Mesodermal cell (in vitro differentiated cells): ENCODE results near the gene SMIM27.
"Not testable (repeated sequence)": the region's sequence is repeated elsewhere in the genome, so short reads cannot be mapped to it uniquely, and the experiment has no call there.

Experiments
- H3K27ac ChIP-seq: 2 replicates; pipeline ENCODE4 v1.7.0; 2013; ENCODE audit warnings: mild to moderate bottlenecking, low read depth, low read length, moderate library complexity; ENCODE audit not compliant: severe bottlenecking
- H3K36me3 ChIP-seq: 2 replicates; pipeline ENCODE4 v1.7.1; 2013; ENCODE audit warnings: mild to moderate bottlenecking, low read length, moderate library complexity; ENCODE audit not compliant: control insufficient read depth, insufficient read depth
- H3K4me1 ChIP-seq: one replicate; pipeline ENCODE4 v1.7.1; 2013; ENCODE audit warnings: mild to moderate bottlenecking, low read length; ENCODE audit not compliant: insufficient read depth, control insufficient read depth, poor library complexity, severe bottlenecking
- H3K4me3 ChIP-seq: 2 replicates; pipeline ENCODE4 v1.7.0; 2013; ENCODE audit warnings: low read length, control low read depth, mild to moderate bottlenecking; ENCODE audit not compliant: insufficient read depth, poor library complexity, severe bottlenecking; ENCODE audit errors: extremely low read depth
- H3K9me3 ChIP-seq: 2 replicates; pipeline ENCODE4 v1.7.1; 2013; ENCODE audit warnings: mild to moderate bottlenecking, low read length, moderate library complexity; ENCODE audit not compliant: control insufficient read depth
- whole genome bisulfite sequencing, 2 experiments: methylation state at CpG; one replicate each; pipeline ENCODE4 v1.1.5; 2013; ENCODE audit warnings: missing lambda C conversion rate in 2 of 2; ENCODE audit not compliant: insufficient coverage in 2 of 2; 5-methylcytosine and 5-hydroxymethylcytosine counted together

SMIM27 gene

DNA sequence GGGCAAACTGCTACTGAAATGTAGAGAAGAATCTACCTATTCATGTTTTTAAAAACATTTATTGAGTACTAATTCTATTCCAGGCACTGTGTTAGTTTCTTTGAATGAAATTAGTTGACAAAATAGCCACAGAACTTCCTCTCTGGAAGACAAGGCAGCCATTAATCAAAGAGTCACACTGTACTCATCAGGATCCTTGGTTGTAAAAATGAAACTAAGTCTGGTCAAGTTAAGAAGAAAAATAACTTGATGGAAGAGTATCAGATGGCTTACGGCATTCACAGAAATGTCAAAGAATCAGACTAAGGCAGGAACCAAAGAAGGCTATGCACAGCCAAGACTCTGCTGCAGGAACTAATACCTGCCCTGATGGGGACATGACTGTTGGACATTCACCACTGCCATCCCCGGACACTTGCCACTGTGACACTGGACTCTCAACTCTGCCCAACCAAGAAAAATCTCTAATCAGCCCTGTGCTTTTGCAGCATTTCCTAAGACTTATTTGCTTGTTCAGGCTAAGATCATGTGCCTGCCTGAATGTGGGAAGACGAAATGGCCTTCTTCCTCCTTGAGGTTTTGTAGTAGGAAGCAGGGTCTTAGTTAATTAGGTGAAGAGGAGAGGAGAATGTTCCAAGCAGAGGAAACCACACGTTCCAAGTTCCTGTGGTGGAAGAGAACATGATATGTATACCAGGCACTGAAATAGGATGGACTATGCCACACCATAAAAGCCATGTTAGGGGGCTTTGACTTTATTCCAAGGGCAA, 44.2 kb downstream of the SMIM27 start:
- peaks cover 3% of the 10 kb centered on the region for H3K9me3 ChIP-seq
- 85 to 89% methylated on average over 4 of the region's 4 CpGs for WGBS, 2 experiments
- no peak overlapping the region for H3K27ac ChIP-seq
- no peak overlapping the region for H3K4me3 ChIP-seq
- no peaks in the 10 kb centered on the region for H3K36me3 ChIP-seq
- H3K4me1 ChIP-seq, result no peaks in the 10 kb centered on the region

DNA sequence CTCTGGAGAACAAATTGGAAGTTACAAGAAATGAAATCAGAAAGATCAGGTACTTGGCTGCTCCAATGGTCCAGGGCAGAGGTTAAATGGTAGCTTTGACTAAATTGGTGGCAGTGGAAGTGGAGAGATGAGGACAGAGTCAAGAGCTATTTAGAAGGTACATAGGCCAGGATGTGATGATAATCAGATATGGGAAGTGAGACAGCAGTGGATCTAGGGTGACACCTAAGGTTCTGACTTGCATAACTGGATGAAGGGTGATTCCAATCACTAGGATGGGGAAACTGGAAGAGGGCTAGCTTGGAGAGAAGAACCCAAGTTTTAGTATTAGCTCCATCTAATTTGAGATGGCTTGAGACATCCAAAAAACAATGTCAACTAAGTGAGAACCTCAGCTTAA, 44.8 kb downstream of the SMIM27 start:
- Histone ChIP-seq H3K9me3 (peaks cover 3% of the 10 kb centered on the region), H3K27ac (no peak overlapping the region), H3K4me3 (no peak overlapping the region), H3K4me1 (no peaks in the 10 kb centered on the region), H3K36me3 (no peaks in the 10 kb centered on the region)

DNA sequence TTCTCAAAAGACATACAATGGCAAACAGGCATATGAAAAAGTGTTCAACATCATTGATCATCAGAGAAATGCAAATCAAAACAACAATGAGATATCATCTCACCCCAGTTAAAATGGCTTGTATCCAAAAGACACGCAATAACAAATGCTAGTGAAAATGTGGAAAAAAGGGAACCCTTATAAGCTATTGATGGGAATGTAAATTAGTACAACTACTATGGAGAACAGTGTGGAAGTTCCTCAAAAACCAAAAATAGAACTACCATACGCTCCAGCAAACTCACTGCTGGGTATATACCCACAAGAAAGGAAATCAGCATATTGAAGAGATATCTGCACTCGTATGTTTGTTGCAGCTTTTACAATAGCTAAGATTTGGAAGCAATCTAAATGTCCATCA, 46.9 kb downstream of the SMIM27 start:
- not testable (repeated sequence) for H3K4me3 ChIP-seq, H3K4me1 ChIP-seq, H3K9me3 ChIP-seq, H3K27ac ChIP-seq, H3K36me3 ChIP-seq
- WGBS, 2 experiments, result 92 to 100% methylated on average over 1 of the region's 3 CpGs
